Keratinocyte (primary cell): ENCODE results near the gene RYR2. TPM values are rescaled to one million over a fixed set of nuclear protein-coding genes. Genes with fewer than 3 reads are reported as not detected.

Experiments used
- DNase-seq: peaks from one replicate; pipeline ENCODE4 v3.0.0-alpha.2; 2011; ENCODE audit warnings: low read depth, missing footprints, low spot score
- FAIRE-seq: peaks from 2 replicates; lab custom pipeline; 2011; peaks lifted over from hg19 to GRCh38; lab: Jason Lieb, UNC
- H2AFZ ChIP-seq: 2 replicates; pipeline ENCODE4 v1.6.0; 2012; ENCODE audit warnings: low read length, control low read depth, inconsistent platforms; ENCODE audit not compliant: control insufficient read depth
- H3K27ac ChIP-seq: 2 replicates; pipeline ENCODE4 v1.5.1; 2011; ENCODE audit warnings: low read length; ENCODE audit not compliant: control insufficient read depth, insufficient read depth
- H3K27me3 ChIP-seq: 3 replicates; pipeline ENCODE4 v1.6.0; 2011; ENCODE audit warnings: low read length; ENCODE audit not compliant: control insufficient read depth, insufficient read depth; ENCODE audit errors: extremely low read depth
- H3K36me3 ChIP-seq, 2 experiments: 2 replicates in 1 of 2; 3 replicates in 1 of 2; pipeline ENCODE4 v1.5.1; 2011; ENCODE audit warnings: low read length in 2 of 2, mild to moderate bottlenecking in 1 of 2; ENCODE audit not compliant: control insufficient read depth in 2 of 2, insufficient read depth in 2 of 2; ENCODE audit errors: extremely low read depth in 1 of 2
- H3K4me1 ChIP-seq: 3 replicates; pipeline ENCODE4 v1.5.1; 2011; ENCODE audit warnings: low read length; ENCODE audit not compliant: control insufficient read depth, insufficient read depth; ENCODE audit errors: extremely low read depth
- H3K4me2 ChIP-seq: 3 replicates; pipeline ENCODE4 v1.6.0; 2011; ENCODE audit warnings: low read depth, low read length; ENCODE audit not compliant: control insufficient read depth, insufficient read depth; ENCODE audit errors: extremely low read depth
- H3K4me3 ChIP-seq, 3 experiments: fragments of 200-600 bp in 1 of 3; sonication (generic) in 1 of 3; 2 replicates in 2 of 3; 3 replicates in 1 of 3; pipeline ENCODE4 v1.5.1; 2011 to 2016; ENCODE audit warnings: low read length in 3 of 3, mild to moderate bottlenecking in 3 of 3, control low read depth in 2 of 3, inconsistent platforms in 1 of 3, low read depth in 1 of 3, mixed read lengths in 1 of 3, mixed run types in 1 of 3, moderate library complexity in 1 of 3; ENCODE audit not compliant: control insufficient read depth in 2 of 3, insufficient read depth in 2 of 3; ENCODE audit errors: extremely low read depth in 1 of 3
- H3K79me2 ChIP-seq: 2 replicates; pipeline ENCODE4 v1.6.0; 2012; ENCODE audit warnings: low read length; ENCODE audit not compliant: control insufficient read depth, insufficient read depth
- H3K9ac ChIP-seq: 3 replicates; pipeline ENCODE4 v1.6.0; 2011; ENCODE audit warnings: low read length; ENCODE audit not compliant: control insufficient read depth, insufficient read depth; ENCODE audit errors: extremely low read depth
- H3K9me1 ChIP-seq: 3 replicates; pipeline ENCODE4 v1.6.0; 2011; ENCODE audit warnings: low read length; ENCODE audit not compliant: control insufficient read depth, insufficient read depth; ENCODE audit errors: extremely low read depth
- H3K9me3 ChIP-seq: 2 replicates; pipeline ENCODE4 v1.5.1; 2012; ENCODE audit warnings: low read depth, low read length; ENCODE audit not compliant: control insufficient read depth
- H4K20me1 ChIP-seq: 3 replicates; pipeline ENCODE4 v1.6.0; 2011; ENCODE audit warnings: low read length; ENCODE audit not compliant: control insufficient read depth, insufficient read depth; ENCODE audit errors: extremely low read depth
- EZH2 ChIP-seq: IDR thresholded peaks from one replicate; pipeline ENCODE4 v1.6.1; 2012; ENCODE audit warnings: inconsistent platforms, mild to moderate bottlenecking, low read length, moderate library complexity
- dilution Hi-C: fragments of 300-500 bp; cut with MboI; formaldehyde crosslinking; loops from one replicate; pipeline ENCODE4 v1.7.0; 2020; ENCODE audit warnings: low sequenced_read_pairs; ENCODE audit not compliant: extremely low pct_ligation_motif_present
- polyA plus RNA-seq, 5 experiments: library from polyadenylated mRNA; depleted of rRNA in 3 of 5; stranded (reverse) in 3 of 5; stranded (forward) in 1 of 5; unstranded in 1 of 5; fragments of >200 nt; gene quantifications; 1 replicate in 1 of 5; 2 replicates in 3 of 5; 3 replicates in 1 of 5; pipeline versions ENCODE4 v1.2.1 to v1.2.3, GENCODE V29; 2011 to 2012; ENCODE audit warnings: missing spikeins in 2 of 5, low read depth in 1 of 5, low replicate concordance in 1 of 5
- TF ChIP-seq, protein P1 (sequence below), 3 experiments: IDR thresholded peaks in 1 of 3; conservative IDR thresholded peaks in 1 of 3; optimal IDR thresholded peaks in 1 of 3; 2 replicates in 2 of 3; 3 replicates in 1 of 3; pipeline versions ENCODE3 to v1.5.1; 2011; ENCODE audit warnings: low read length in 3 of 3, mild to moderate bottlenecking in 3 of 3, moderate library complexity in 2 of 3, control low read depth in 1 of 3, inconsistent platforms in 1 of 3; ENCODE audit not compliant: insufficient read depth in 2 of 3; ENCODE audit errors: extremely low read depth in 1 of 3

The RYR2 gene
- polyA plus RNA-seq, 1 donor (not counting 4 experiments of a cell fraction or from before 2014, with no cell fraction given) = 0.05 TPM

DNA sequence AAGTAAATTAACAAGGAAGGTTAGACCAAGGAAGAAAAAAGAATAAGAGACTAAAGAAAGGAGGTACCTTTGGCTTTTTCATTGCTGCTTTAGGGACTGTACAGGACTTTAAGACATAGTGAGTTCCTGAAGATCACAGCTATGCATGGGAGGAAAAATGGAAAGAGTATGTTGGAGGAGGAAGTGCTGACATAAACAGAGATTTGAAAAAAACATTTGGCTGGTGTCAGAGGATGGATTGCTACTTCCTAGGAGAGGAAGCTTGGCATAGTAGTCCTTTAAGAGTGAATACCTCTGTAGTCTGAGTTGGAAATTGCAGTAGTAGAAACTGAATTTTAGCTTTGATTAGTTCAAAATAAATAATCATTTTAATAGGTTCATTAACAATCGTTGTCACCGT lies 398.4 kb downstream of the RYR2 start:
- dilution Hi-C loops = no loop called here
- H3K36me3 ChIP-seq = no peaks in the 10 kb centered on the region
- no peaks in the 10 kb centered on the region for H4K20me1 ChIP-seq
- TF ChIP-seq, protein P1, sequence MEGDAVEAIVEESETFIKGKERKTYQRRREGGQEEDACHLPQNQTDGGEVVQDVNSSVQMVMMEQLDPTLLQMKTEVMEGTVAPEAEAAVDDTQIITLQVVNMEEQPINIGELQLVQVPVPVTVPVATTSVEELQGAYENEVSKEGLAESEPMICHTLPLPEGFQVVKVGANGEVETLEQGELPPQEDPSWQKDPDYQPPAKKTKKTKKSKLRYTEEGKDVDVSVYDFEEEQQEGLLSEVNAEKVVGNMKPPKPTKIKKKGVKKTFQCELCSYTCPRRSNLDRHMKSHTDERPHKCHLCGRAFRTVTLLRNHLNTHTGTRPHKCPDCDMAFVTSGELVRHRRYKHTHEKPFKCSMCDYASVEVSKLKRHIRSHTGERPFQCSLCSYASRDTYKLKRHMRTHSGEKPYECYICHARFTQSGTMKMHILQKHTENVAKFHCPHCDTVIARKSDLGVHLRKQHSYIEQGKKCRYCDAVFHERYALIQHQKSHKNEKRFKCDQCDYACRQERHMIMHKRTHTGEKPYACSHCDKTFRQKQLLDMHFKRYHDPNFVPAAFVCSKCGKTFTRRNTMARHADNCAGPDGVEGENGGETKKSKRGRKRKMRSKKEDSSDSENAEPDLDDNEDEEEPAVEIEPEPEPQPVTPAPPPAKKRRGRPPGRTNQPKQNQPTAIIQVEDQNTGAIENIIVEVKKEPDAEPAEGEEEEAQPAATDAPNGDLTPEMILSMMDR (optimal IDR thresholded peaks at IDR 0.05 in 1 of 3, IDR thresholded peaks at IDR 0.05 in 1 of 3, conservative IDR thresholded peaks at IDR 0.05 in 1 of 3; ENCODE audit: extremely low read depth in 1 of 3, insufficient read depth in 2 of 3, low read length in 3 of 3) = no peak
- no peak for TF ChIP-seq EZH2
- FAIRE-seq (no peak), DNase-seq (no peak)
- no peak overlapping the region for H2AFZ ChIP-seq
- H3K27me3 ChIP-seq = no peaks in the 10 kb centered on the region
- no peaks in the 10 kb centered on the region for H3K9me1 ChIP-seq
- H3K4me1 ChIP-seq = no peaks in the 10 kb centered on the region
- H3K4me3 ChIP-seq = no peak overlapping the region
- no peaks in the 10 kb centered on the region for H3K9me3 ChIP-seq
- H3K4me2 ChIP-seq = no peak overlapping the region
- no peak overlapping the region for H3K9ac ChIP-seq
- H3K79me2 ChIP-seq = no peaks in the 10 kb centered on the region
- no peak overlapping the region for H3K27ac ChIP-seq

DNA sequence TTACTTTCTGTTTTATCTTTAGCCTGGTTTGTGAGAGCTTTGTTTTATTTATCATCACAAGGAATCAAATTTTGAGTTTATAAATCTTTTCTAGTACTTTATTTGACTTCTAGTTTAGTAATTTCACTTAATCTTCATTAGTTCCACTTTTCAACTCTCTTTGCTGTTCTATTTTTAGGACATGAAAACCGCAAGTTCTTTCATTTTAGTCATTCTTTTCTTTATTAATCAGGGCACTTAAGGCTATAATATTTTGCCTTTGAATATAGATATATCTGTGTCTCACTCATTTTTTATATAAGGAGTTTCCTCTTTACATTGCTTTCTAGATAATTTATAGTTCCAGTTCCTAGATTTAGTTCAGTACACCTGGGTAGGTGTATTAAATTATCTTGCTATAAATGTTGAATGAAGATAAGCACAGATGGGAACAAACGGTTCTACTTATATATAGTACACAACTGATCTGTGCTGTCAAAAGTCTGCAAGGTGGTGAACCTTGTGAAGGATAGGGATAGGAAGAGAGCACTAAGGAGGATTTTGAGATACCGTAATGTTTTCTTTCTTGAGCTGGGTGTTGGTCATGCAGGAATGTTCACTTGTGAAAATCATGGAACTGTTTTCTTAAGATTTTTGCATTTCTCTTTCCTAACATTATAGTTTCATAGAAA lies 402.3 kb downstream of the RYR2 start:
- Histone ChIP-seq H3K4me1 (no peaks in the 10 kb centered on the region), H4K20me1 (no peaks in the 10 kb centered on the region), H3K9me1 (no peaks in the 10 kb centered on the region), H3K9me3 (no peaks in the 10 kb centered on the region), H3K4me3 (no peak overlapping the region), H3K9ac (no peak overlapping the region), H3K4me2 (no peak overlapping the region), H3K27me3 (no peaks in the 10 kb centered on the region), H3K36me3 (no peaks in the 10 kb centered on the region), H3K79me2 (no peaks in the 10 kb centered on the region), H2AFZ (no peak overlapping the region), H3K27ac (no peak overlapping the region)
- dilution Hi-C loops = no loop called here
- no peak for FAIRE-seq
- DNase-seq = no peak
- no peak for TF ChIP-seq EZH2
- TF ChIP-seq, protein P1 (optimal IDR thresholded peaks at IDR 0.05 in 1 of 3, IDR thresholded peaks at IDR 0.05 in 1 of 3, conservative IDR thresholded peaks at IDR 0.05 in 1 of 3; ENCODE audit: extremely low read depth in 1 of 3, insufficient read depth in 2 of 3, low read length in 3 of 3) = no peak
